ENCODE data around the gene POLR1G.
"Not testable (repeated sequence)": the region's sequence is repeated elsewhere in the genome, so short reads cannot be mapped to it uniquely, and the experiment has no call there.

Gene POLR1G

GRCh38 chr19:45400192-45400591 is 6.3 kb upstream of the POLR1G start:
- no peak for DNase-seq

- no peak for DNase-seq
Observed at GRCh38 chr19:45401815-45402214, 4.6 kb upstream of the POLR1G start.

- no peak for DNase-seq
Observed at GRCh38 chr19:45402298-45403061, 4.0 kb upstream of the POLR1G start.

GRCh38 chr19:45403272-45403671 is 3.2 kb upstream of the POLR1G start:
- no peak for DNase-seq

GRCh38 chr19:45403781-45404556 is 2.5 kb upstream of the POLR1G start:
- peak in 1 of 2 experiments; percentile 15 for DNase-seq

GRCh38 chr19:45404557-45405434 is 1.6 kb upstream of the POLR1G start, which contains the start of gene PPP1R13L:
TSS of gene PPP1R13L (minus strand) at chr19:45405069. CDS start at chr19:45398318, 6,751 bp downstream.
- DNase-seq, result peak; percentile 67 to 77

GRCh38 chr19:45405435-45406225 is 814 bp upstream of the POLR1G start:
- DNase-seq, result peak; percentile 73 to 78

GRCh38 chr19:45407091-45407375 is 589 bp downstream of the POLR1G start:
- DNase-seq, result no peak

- not testable (repeated sequence) for DNase-seq
Observed at GRCh38 chr19:45407585-45407984, 1.1 kb downstream of the POLR1G start.

- DNase-seq, result no peak
Observed at GRCh38 chr19:45408121-45408520, 1.7 kb downstream of the POLR1G start.

GRCh38 chr19:45408830-45409556 is 2.5 kb downstream of the POLR1G start:
- DNase-seq, result no peak

GRCh38 chr19:45409557-45409920 is 3.1 kb downstream of the POLR1G start:
- DNase-seq, result no peak

- DNase-seq, result not testable (repeated sequence)
Observed at GRCh38 chr19:45410330-45410729, 3.9 kb downstream of the POLR1G start.

- no peak for DNase-seq
Observed at GRCh38 chr19:45413497-45413896, 7.1 kb downstream of the POLR1G start.

GRCh38 chr19:45414468-45414867 is 8.0 kb downstream of the POLR1G start:
- DNase-seq, result no peak

- no peak for DNase-seq
Observed at GRCh38 chr19:45417151-45417550, 10.7 kb downstream of the POLR1G start.

- no peak for DNase-seq
Observed at GRCh38 chr19:45418802-45419201, 12.4 kb downstream of the POLR1G start.

GRCh38 chr19:45419396-45419795 is 13.0 kb downstream of the POLR1G start:
- no peak for DNase-seq

- DNase-seq, result no peak
Observed at GRCh38 chr19:45419895-45420294, 13.5 kb downstream of the POLR1G start.

- DNase-seq, result no peak
Observed at GRCh38 chr19:45420356-45420755, 13.9 kb downstream of the POLR1G start.

GRCh38 chr19:45420871-45421270 is 14.4 kb downstream of the POLR1G start:
- no peak for DNase-seq
